Measurements from ENCODE around the gene SLIT3.
"Not testable (repeated sequence)": the region's sequence is repeated elsewhere in the genome, so short reads cannot be mapped to it uniquely, and the experiment has no call there.

The SLIT3 gene

GRCh38 chr5:169132302-169132660 lies 168.7 kb downstream of the SLIT3 start:
- no peak for DNase-seq

GRCh38 chr5:169131616-169132301 lies 169.2 kb downstream of the SLIT3 start:
- DNase-seq, result no peak

GRCh38 chr5:169128679-169129078 lies 172.3 kb downstream of the SLIT3 start:
- no peak for DNase-seq

- no peak for DNase-seq
These were observed 173.5 kb downstream of the SLIT3 start for GRCh38 chr5:169127431-169127830.

- DNase-seq, result no peak
These were observed 174.4 kb downstream of the SLIT3 start for GRCh38 chr5:169126481-169127021.

GRCh38 chr5:169125571-169125970 lies 175.4 kb downstream of the SLIT3 start:
- DNase-seq, result no peak

GRCh38 chr5:169122951-169123350 lies 178.0 kb downstream of the SLIT3 start:
- no peak for DNase-seq

- no peak for DNase-seq
These were observed 179.1 kb downstream of the SLIT3 start for GRCh38 chr5:169121630-169122420.

- DNase-seq, result no peak
These were observed 181.5 kb downstream of the SLIT3 start for GRCh38 chr5:169119288-169120048.

- DNase-seq, result no peak
These were observed 183.9 kb downstream of the SLIT3 start for GRCh38 chr5:169116961-169117461.

GRCh38 chr5:169115461-169116124 lies 185.3 kb downstream of the SLIT3 start:
- DNase-seq, result no peak

GRCh38 chr5:169114466-169115065 lies 186.4 kb downstream of the SLIT3 start:
- DNase-seq, result no peak

- DNase-seq, result no peak
These were observed 188.9 kb downstream of the SLIT3 start for GRCh38 chr5:169112016-169112415.

- no peak for DNase-seq
These were observed 193.8 kb downstream of the SLIT3 start for GRCh38 chr5:169106911-169107706.

GRCh38 chr5:169105582-169105981 lies 195.4 kb downstream of the SLIT3 start:
- DNase-seq, result not testable (repeated sequence)

GRCh38 chr5:169104937-169105494 lies 195.9 kb downstream of the SLIT3 start:
- DNase-seq, result no peak

GRCh38 chr5:169103586-169104181 lies 197.3 kb downstream of the SLIT3 start:
- no peak for DNase-seq

GRCh38 chr5:169101966-169102365 lies 199.0 kb downstream of the SLIT3 start:
- no peak for DNase-seq

- no peak for DNase-seq
These were observed 200.2 kb downstream of the SLIT3 start for GRCh38 chr5:169100735-169101075.

Data from NCI-H1436 treated with DMSO at 0.1 percent for 48 hours (cell line).